ENCODE data around the gene HSD17B12. TPM values are rescaled to one million over a fixed set of nuclear protein-coding genes. Genes with fewer than 3 reads are reported as not detected.

HSD17B12 gene
- total RNA-seq, 5 donors from 2014 or later (not counting 1 experiment from before 2014, with no cell fraction given): 17.9 to 25.6 (median 23.8) TPM

- no peaks in the 10 kb centered on the region for H3K9me3 ChIP-seq
- peaks cover 9 to 11% (median 10%) of the 10 kb centered on the region in 3 donors for H3K4me1 Mint-ChIP-seq
- no CpG with 5 or more reads among the region's 2 CpGs for WGBS (ENCODE audit: insufficient coverage)
- no peak overlapping the region for H3K4me3 Mint-ChIP-seq
- H3K9me3 Mint-ChIP-seq: no peaks in the 10 kb centered on the region
- no peaks in the 10 kb centered on the region for H3K4me1 ChIP-seq (ENCODE audit: control insufficient read depth in 1 of 2, extremely low read depth in 1 of 2, insufficient read depth in 2 of 2, low read length in 2 of 2)
- H3K27me3 Mint-ChIP-seq: no peaks in the 10 kb centered on the region
- DNase-seq: no peak
- H3K36me3 Mint-ChIP-seq: peaks cover 75% of the 10 kb centered on the region
- ATAC-seq (replicated peaks in 1 of 4): no peak
- no peak overlapping the region for H3K27ac Mint-ChIP-seq
- POLR2A ChIA-PET: no interaction called here
- H3K36me3 ChIP-seq (ENCODE audit: control insufficient read depth in 2 of 2, extremely low read depth in 1 of 2, insufficient read depth in 1 of 2, low read length in 1 of 2): peaks cover 12 to 83% of the 10 kb centered on the region in 2 donors
- no peak overlapping the region for H3K27ac ChIP-seq (ENCODE audit: low read length)
- CTCF ChIA-PET: no interaction called here
- no peak overlapping the region for H3K4me3 ChIP-seq (ENCODE audit: control insufficient read depth in 1 of 2, extremely low read depth in 1 of 2, low read length in 1 of 2)
- H3K27me3 ChIP-seq (replicated peaks in 1 of 2; ENCODE audit: control insufficient read depth in 2 of 2, extremely low read depth in 1 of 2, insufficient read depth in 2 of 2, low read length in 1 of 2): no peaks in the 10 kb centered on the region
Observed at GRCh38 chr11:43894546-43894945, 214.0 kb downstream of the HSD17B12 start.

- no peak overlapping the region for H3K27ac ChIP-seq (ENCODE audit: low read length)
- H3K4me3 ChIP-seq (ENCODE audit: control insufficient read depth in 1 of 2, extremely low read depth in 1 of 2, low read length in 1 of 2): no peak overlapping the region
- H3K27me3 ChIP-seq (replicated peaks in 1 of 2; ENCODE audit: control insufficient read depth in 2 of 2, extremely low read depth in 1 of 2, insufficient read depth in 2 of 2, low read length in 1 of 2): no peaks in the 10 kb centered on the region
- no peaks in the 10 kb centered on the region for H3K9me3 Mint-ChIP-seq
- ChIA-PET POLR2A (no interaction called here), CTCF (interaction anchor here in 1 of 2 donors (1.1 kb wide), 1 partner anchor 199 kb away, joined by 4 read pairs; no protein-coding TSS in a partner anchor)
- ATAC-seq (replicated peaks in 1 of 4) (no peak), DNase-seq (no peak)
- WGBS (ENCODE audit: insufficient coverage): no CpG with 5 or more reads among the region's 2 CpGs
- no peak overlapping the region for H3K4me3 Mint-ChIP-seq
- H3K27me3 Mint-ChIP-seq: no peaks in the 10 kb centered on the region
- no peaks in the 10 kb centered on the region for H3K9me3 ChIP-seq
- H3K27ac Mint-ChIP-seq: no peak overlapping the region
- H3K4me1 Mint-ChIP-seq: peaks cover 5 to 7% (median 5%) of the 10 kb centered on the region in 3 donors
- no peaks in the 10 kb centered on the region for H3K4me1 ChIP-seq (ENCODE audit: control insufficient read depth in 1 of 2, extremely low read depth in 1 of 2, insufficient read depth in 2 of 2, low read length in 2 of 2)
- H3K36me3 ChIP-seq (ENCODE audit: control insufficient read depth in 2 of 2, extremely low read depth in 1 of 2, insufficient read depth in 1 of 2, low read length in 1 of 2): peaks cover 12 to 81% of the 10 kb centered on the region in 2 donors
- H3K36me3 Mint-ChIP-seq: peaks cover 69% of the 10 kb centered on the region
Observed at GRCh38 chr11:43895601-43896000, 215.1 kb downstream of the HSD17B12 start.

GRCh38 chr11:43898574-43898973, 218.0 kb downstream of the HSD17B12 start:
- Mint-ChIP-seq H3K4me3 (no peak overlapping the region), H3K27ac (no peak overlapping the region), H3K36me3 (peaks cover 75% of the 10 kb centered on the region), H3K4me1 (peaks cover 0 to 3% (median 0%) of the 10 kb centered on the region in 3 donors), H3K27me3 (no peaks in the 10 kb centered on the region), H3K9me3 (no peaks in the 10 kb centered on the region)
- WGBS (ENCODE audit: insufficient coverage): 91% methylated on average over 7 of the region's 7 CpGs
- ATAC-seq (replicated peaks in 1 of 4) (no peak), DNase-seq (no peak)
- CTCF ChIA-PET: no interaction called here
- no peak overlapping the region for H3K27ac ChIP-seq (ENCODE audit: low read length)
- H3K27me3 ChIP-seq (replicated peaks in 1 of 2; ENCODE audit: control insufficient read depth in 2 of 2, extremely low read depth in 1 of 2, insufficient read depth in 2 of 2, low read length in 1 of 2): no peaks in the 10 kb centered on the region
- peaks cover 12 to 80% of the 10 kb centered on the region in 2 donors for H3K36me3 ChIP-seq (ENCODE audit: control insufficient read depth in 2 of 2, extremely low read depth in 1 of 2, insufficient read depth in 1 of 2, low read length in 1 of 2)
- no peaks in the 10 kb centered on the region for H3K4me1 ChIP-seq (ENCODE audit: control insufficient read depth in 1 of 2, extremely low read depth in 1 of 2, insufficient read depth in 2 of 2, low read length in 2 of 2)
- no peaks in the 10 kb centered on the region for H3K9me3 ChIP-seq
- no peak overlapping the region for H3K4me3 ChIP-seq (ENCODE audit: control insufficient read depth in 1 of 2, extremely low read depth in 1 of 2, low read length in 1 of 2)
- POLR2A ChIA-PET: no interaction called here

GRCh38 chr11:43899094-43899493, 218.6 kb downstream of the HSD17B12 start:
- Histone ChIP-seq H3K27ac (ENCODE audit: low read length) (no peak overlapping the region), H3K9me3 (no peaks in the 10 kb centered on the region)
- H3K36me3 Mint-ChIP-seq: peaks cover 77% of the 10 kb centered on the region

GRCh38 chr11:43901551-43901950, 221.0 kb downstream of the HSD17B12 start:
- peaks cover 74% of the 10 kb centered on the region for H3K36me3 Mint-ChIP-seq
- Histone ChIP-seq H3K27me3 (replicated peaks in 1 of 2; ENCODE audit: control insufficient read depth in 2 of 2, extremely low read depth in 1 of 2, insufficient read depth in 2 of 2, low read length in 1 of 2) (no peaks in the 10 kb centered on the region), H3K4me3 (ENCODE audit: control insufficient read depth in 1 of 2, extremely low read depth in 1 of 2, low read length in 1 of 2) (no peak overlapping the region), H3K27ac (ENCODE audit: low read length) (no peak overlapping the region), H3K9me3 (no peaks in the 10 kb centered on the region), H3K4me1 (ENCODE audit: control insufficient read depth in 1 of 2, extremely low read depth in 1 of 2, insufficient read depth in 2 of 2, low read length in 2 of 2) (no peaks in the 10 kb centered on the region), H3K36me3 (ENCODE audit: control insufficient read depth in 2 of 2, extremely low read depth in 1 of 2, insufficient read depth in 1 of 2, low read length in 1 of 2) (peaks cover 8 to 76% of the 10 kb centered on the region in 2 donors)
- ChIA-PET CTCF (no interaction called here), POLR2A (no interaction called here)
- 100% methylated on average over 1 of the region's 4 CpGs for WGBS (ENCODE audit: insufficient coverage)
- ATAC-seq (replicated peaks in 1 of 4) (no peak), DNase-seq (no peak)
- peaks cover 0 to 12% (median 7%) of the 10 kb centered on the region in 3 donors for H3K4me1 Mint-ChIP-seq
- H3K9me3 Mint-ChIP-seq: no peaks in the 10 kb centered on the region
- H3K27ac Mint-ChIP-seq: no peak overlapping the region
- H3K4me3 Mint-ChIP-seq: no peak overlapping the region
- no peaks in the 10 kb centered on the region for H3K27me3 Mint-ChIP-seq

More at GRCh38 chr11:43899094-43899493, 218.6 kb downstream of the HSD17B12 start:
- Histone ChIP-seq H3K27me3 (replicated peaks in 1 of 2; ENCODE audit: control insufficient read depth in 2 of 2, extremely low read depth in 1 of 2, insufficient read depth in 2 of 2, low read length in 1 of 2) (no peaks in the 10 kb centered on the region), H3K4me3 (ENCODE audit: control insufficient read depth in 1 of 2, extremely low read depth in 1 of 2, low read length in 1 of 2) (no peak overlapping the region), H3K36me3 (ENCODE audit: control insufficient read depth in 2 of 2, extremely low read depth in 1 of 2, insufficient read depth in 1 of 2, low read length in 1 of 2) (peaks cover 12 to 83% of the 10 kb centered on the region in 2 donors), H3K4me1 (ENCODE audit: control insufficient read depth in 1 of 2, extremely low read depth in 1 of 2, insufficient read depth in 2 of 2, low read length in 2 of 2) (no peaks in the 10 kb centered on the region)
- POLR2A ChIA-PET: no interaction called here
- Mint-ChIP-seq H3K27ac (no peak overlapping the region), H3K4me1 (peaks cover 0 to 3% (median 0%) of the 10 kb centered on the region in 3 donors), H3K9me3 (no peaks in the 10 kb centered on the region), H3K27me3 (no peaks in the 10 kb centered on the region), H3K4me3 (no peak overlapping the region)
- WGBS (ENCODE audit: insufficient coverage): 83% methylated on average over 12 of the region's 13 CpGs
- CTCF ChIA-PET: no interaction called here
- no peak for ATAC-seq (replicated peaks in 1 of 4)
- DNase-seq: no peak

GRCh38 chr11:43903078-43903477, 222.5 kb downstream of the HSD17B12 start:
- DNase-seq: no peak
- Histone ChIP-seq H3K27ac (ENCODE audit: low read length) (no peak overlapping the region), H3K4me3 (ENCODE audit: control insufficient read depth in 1 of 2, extremely low read depth in 1 of 2, low read length in 1 of 2) (no peak overlapping the region), H3K9me3 (no peaks in the 10 kb centered on the region), H3K4me1 (ENCODE audit: control insufficient read depth in 1 of 2, extremely low read depth in 1 of 2, insufficient read depth in 2 of 2, low read length in 2 of 2) (no peaks in the 10 kb centered on the region), H3K27me3 (replicated peaks in 1 of 2; ENCODE audit: control insufficient read depth in 2 of 2, extremely low read depth in 1 of 2, insufficient read depth in 2 of 2, low read length in 1 of 2) (no peaks in the 10 kb centered on the region), H3K36me3 (ENCODE audit: control insufficient read depth in 2 of 2, extremely low read depth in 1 of 2, insufficient read depth in 1 of 2, low read length in 1 of 2) (peaks cover 6 to 70% of the 10 kb centered on the region in 2 donors)
- no CpG with 5 or more reads among the region's 2 CpGs for WGBS (ENCODE audit: insufficient coverage)
- ATAC-seq (replicated peaks in 1 of 4): no peak
- Mint-ChIP-seq H3K4me1 (peaks cover 6 to 15% (median 13%) of the 10 kb centered on the region in 3 donors), H3K4me3 (no peak overlapping the region), H3K27ac (no peak overlapping the region), H3K27me3 (no peaks in the 10 kb centered on the region), H3K9me3 (no peaks in the 10 kb centered on the region), H3K36me3 (peaks cover 77% of the 10 kb centered on the region)
- ChIA-PET CTCF (interaction anchor here in 1 of 2 donors (0.8 kb wide), 1 partner anchor 16 kb away, joined by 3 read pairs; no protein-coding TSS in a partner anchor), POLR2A (no interaction called here)

GRCh38 chr11:43903969-43904368, 223.4 kb downstream of the HSD17B12 start:
- Histone ChIP-seq H3K4me3 (ENCODE audit: control insufficient read depth in 1 of 2, extremely low read depth in 1 of 2, low read length in 1 of 2) (no peak overlapping the region), H3K36me3 (ENCODE audit: control insufficient read depth in 2 of 2, extremely low read depth in 1 of 2, insufficient read depth in 1 of 2, low read length in 1 of 2) (peaks cover 4 to 70% of the 10 kb centered on the region in 2 donors), H3K27me3 (replicated peaks in 1 of 2; ENCODE audit: control insufficient read depth in 2 of 2, extremely low read depth in 1 of 2, insufficient read depth in 2 of 2, low read length in 1 of 2) (no peaks in the 10 kb centered on the region), H3K27ac (ENCODE audit: low read length) (no peak overlapping the region), H3K4me1 (ENCODE audit: control insufficient read depth in 1 of 2, extremely low read depth in 1 of 2, insufficient read depth in 2 of 2, low read length in 2 of 2) (no peaks in the 10 kb centered on the region), H3K9me3 (no peaks in the 10 kb centered on the region)
- DNase-seq (no peak), ATAC-seq (replicated peaks in 1 of 4) (no peak)
- no peaks in the 10 kb centered on the region for H3K27me3 Mint-ChIP-seq
- CTCF ChIA-PET: interaction anchor here in 1 of 2 donors (0.8 kb wide), 1 partner anchor 15 kb away, joined by 3 read pairs; no protein-coding TSS in a partner anchor
- 100% methylated on average over 2 of the region's 4 CpGs for WGBS (ENCODE audit: insufficient coverage)
- H3K4me1 Mint-ChIP-seq: peaks cover 7 to 21% (median 16%) of the 10 kb centered on the region in 3 donors
- POLR2A ChIA-PET: no interaction called here
- no peak overlapping the region for H3K27ac Mint-ChIP-seq
- no peak overlapping the region for H3K4me3 Mint-ChIP-seq
- peaks cover 78% of the 10 kb centered on the region for H3K36me3 Mint-ChIP-seq
- no peaks in the 10 kb centered on the region for H3K9me3 Mint-ChIP-seq
